ENCODE results near the gene DACH1.

DNA sequence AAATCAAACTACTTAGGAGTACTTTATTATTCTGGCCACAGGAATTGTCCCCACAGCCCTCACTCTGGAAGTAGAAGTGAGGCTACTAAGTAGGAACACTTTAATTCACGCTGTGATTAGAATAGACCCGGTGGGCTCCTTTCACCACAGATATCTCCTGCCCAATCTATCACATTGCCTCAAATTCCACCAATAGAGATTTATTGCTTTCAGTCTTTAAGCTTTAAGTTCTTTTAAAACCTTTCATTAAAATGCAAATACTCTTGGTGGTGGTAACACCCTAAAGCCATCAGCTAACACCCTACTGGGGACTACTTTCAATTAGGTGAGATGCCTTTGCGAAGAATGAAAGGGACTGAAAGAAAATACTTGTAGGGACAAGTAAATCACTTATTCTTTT lies 181.9 kb downstream of the DACH1 start:
- TF ChIP-seq, protein P1, sequence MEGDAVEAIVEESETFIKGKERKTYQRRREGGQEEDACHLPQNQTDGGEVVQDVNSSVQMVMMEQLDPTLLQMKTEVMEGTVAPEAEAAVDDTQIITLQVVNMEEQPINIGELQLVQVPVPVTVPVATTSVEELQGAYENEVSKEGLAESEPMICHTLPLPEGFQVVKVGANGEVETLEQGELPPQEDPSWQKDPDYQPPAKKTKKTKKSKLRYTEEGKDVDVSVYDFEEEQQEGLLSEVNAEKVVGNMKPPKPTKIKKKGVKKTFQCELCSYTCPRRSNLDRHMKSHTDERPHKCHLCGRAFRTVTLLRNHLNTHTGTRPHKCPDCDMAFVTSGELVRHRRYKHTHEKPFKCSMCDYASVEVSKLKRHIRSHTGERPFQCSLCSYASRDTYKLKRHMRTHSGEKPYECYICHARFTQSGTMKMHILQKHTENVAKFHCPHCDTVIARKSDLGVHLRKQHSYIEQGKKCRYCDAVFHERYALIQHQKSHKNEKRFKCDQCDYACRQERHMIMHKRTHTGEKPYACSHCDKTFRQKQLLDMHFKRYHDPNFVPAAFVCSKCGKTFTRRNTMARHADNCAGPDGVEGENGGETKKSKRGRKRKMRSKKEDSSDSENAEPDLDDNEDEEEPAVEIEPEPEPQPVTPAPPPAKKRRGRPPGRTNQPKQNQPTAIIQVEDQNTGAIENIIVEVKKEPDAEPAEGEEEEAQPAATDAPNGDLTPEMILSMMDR (IDR thresholded peaks at IDR 0.05), result no peak
- no peak for TF ChIP-seq POLR2A (IDR thresholded peaks at IDR 0.05)
